GM04504 (cell line): ENCODE data around the gene SVBP.

ENCODE experiments used
- DNase-seq: peaks from one replicate; pipeline ENCODE4 v3.0.0-alpha.2; 2012; ENCODE audit warnings: low read depth

Gene SVBP

GRCh38 chr1:42765269-42765668 is 51.9 kb downstream of the SVBP start:
- no peak for DNase-seq

GRCh38 chr1:42762269-42762668 is 54.9 kb downstream of the SVBP start:
- no peak for DNase-seq

GRCh38 chr1:42761567-42761966 is 55.6 kb downstream of the SVBP start:
- DNase-seq = no peak

- DNase-seq = no peak
Measured at GRCh38 chr1:42759114-42759513, 58.1 kb downstream of the SVBP start.

GRCh38 chr1:42758641-42759040 is 58.6 kb downstream of the SVBP start:
- DNase-seq = no peak

- no peak for DNase-seq
Measured at GRCh38 chr1:42757892-42758275, 59.3 kb downstream of the SVBP start.
